Retina (tissue), 1 donor: ENCODE data around the gene CLCNKB.
"Not testable (repeated sequence)": the region's sequence is repeated elsewhere in the genome, so short reads cannot be mapped to it uniquely, and the experiment has no call there.

ENCODE experiments used
- DNase-seq: peaks from one replicate; pipeline ENCODE4 v3.0.0-alpha.2; 2016

Gene CLCNKB

GRCh38 chr1:16015960-16016901 lies 27.4 kb upstream of the CLCNKB start:
- DNase-seq: no peak

- no peak for DNase-seq
These were observed 26.5 kb upstream of the CLCNKB start for GRCh38 chr1:16017076-16017460.

DNA sequence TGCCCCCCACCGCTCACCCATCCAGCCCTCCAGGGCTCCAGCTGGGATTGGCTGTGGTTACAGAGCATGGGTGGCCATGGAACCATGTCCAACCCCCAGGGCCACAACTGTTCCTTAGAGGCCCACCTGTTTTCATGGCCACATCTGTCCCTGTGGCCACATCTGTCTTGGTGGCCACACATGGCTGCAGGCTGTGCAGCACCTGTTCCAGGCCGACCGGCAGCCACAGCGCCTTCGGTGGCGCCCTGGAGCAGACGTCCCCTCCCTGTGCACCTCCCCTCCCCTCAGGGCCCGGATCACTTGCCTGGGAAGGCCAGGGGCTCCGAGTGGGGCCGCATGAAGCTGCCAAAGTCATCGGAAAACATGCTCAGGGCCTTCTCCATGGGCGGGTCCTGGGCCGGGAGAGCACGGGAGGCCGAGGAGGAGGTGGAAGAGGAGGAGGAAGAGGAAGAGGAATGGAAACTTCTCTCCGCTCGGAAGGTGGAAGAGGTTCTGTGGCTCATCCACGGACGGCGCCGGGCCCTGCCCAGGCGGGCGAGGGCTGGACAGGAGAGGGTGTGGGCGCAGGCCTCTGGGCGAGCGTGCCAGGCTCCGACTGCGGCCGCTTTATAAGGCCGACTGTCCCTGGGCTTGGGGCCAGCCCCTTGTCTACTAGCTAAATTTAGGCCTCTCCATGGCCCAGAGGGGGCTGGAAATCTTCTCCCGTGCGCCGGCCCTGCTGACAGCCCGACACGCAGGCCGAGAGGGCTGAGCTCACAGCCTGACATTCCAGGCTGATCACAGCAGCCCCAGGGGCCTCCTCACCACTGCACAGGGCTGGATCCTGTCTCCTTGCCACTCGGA lies 25.9 kb upstream of the CLCNKB start, which contains the start of gene HSPB7:
Gene HSPB7, minus strand, starts transcription at position 583 of the 843 bp plus-strand sequence. Its CDS starts 80 bp downstream, at position 503.
- DNase-seq: peak; percentile 61

DNA sequence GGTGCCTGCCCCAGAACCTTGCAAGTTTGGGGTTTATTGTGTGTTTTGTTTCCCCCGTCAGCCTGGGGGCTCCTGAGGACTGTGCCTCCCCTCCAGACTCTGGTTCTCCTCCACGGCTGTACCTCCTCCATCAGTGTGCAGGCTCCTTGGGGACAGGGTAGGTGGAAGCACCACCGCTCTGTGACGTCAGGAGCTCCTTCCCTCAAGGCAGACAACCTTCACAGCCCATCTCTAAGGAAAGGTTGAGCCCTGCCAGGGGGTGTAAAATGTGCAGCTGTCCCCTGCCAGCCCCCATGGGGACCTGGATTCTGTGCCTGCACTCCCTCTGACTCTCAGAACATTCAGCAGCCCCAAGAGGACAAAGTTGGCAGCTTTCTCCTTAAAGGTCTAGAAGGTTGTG lies 25.3 kb upstream of the CLCNKB start:
- DNase-seq: no peak

GRCh38 chr1:16018749-16019643 lies 24.6 kb upstream of the CLCNKB start:
- no peak for DNase-seq

DNA sequence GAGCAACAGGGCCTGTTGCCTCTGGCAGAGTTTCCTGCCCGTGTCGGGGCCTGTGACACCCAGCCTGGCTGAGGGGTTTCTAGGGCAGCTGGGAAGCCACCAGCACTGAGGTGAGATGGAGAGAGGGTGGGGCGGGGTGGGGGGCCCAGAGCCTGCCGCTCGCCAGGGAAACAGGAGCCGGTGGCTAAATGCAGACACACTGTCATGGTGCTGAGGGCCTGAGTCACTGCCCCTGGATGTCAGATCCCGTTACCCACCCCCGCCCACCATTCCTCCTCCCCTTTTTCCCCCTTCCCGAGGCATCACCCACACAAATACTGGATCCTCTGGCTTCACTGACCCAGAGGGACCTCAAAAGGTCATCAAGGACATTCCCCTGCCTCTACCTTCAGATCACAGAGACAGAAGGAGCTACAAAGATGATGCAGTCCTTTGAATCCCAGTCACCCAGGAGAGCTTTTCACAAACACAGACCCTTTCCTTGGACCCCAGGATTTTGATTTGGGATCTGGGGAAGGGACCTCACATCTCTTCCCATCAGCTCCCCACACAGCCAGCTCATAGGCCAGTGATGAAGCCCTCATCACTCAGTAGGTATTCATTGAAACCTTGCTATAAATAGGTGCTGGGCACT lies 23.8 kb upstream of the CLCNKB start:
- no peak for DNase-seq

DNA sequence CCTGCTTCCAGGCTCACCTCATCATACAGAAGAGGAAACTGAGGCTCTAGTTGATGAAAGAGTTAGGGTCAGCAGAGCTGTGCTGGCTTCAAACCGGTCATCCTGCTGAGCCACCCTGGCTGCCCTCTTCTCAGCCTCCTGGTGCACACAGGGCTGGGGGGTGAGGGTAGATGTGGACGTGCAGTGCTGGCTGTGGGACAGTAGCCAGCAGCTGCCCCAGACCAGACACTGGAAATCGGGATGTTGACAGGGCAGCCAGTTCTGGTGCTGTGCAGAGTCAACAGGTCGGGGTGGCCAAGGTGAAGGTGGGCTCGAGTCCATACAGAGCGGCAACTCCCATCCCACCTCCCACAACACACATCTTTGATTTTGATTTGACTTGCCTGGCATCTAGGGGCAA lies 23.3 kb upstream of the CLCNKB start:
- DNase-seq: no peak

DNA sequence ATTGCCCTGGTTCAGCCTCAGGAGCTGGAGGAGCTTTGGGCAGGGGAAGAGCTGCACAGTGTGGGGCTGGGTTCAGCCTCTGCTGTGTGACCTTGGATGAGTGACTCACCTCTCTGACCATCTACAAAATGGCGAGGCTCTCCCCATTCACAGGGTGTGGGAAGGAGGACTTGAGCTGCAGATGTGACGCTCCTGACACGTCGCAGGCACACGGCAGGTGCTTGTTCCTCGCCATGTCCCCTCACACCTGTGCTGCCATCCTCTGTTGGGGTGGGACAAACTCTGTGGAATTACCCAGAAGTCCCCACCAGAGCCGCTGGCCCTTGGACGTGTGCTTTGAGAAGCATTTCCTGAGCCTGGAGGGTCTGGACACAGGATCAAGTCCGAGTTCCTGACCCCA lies 22.7 kb upstream of the CLCNKB start:
- not testable (repeated sequence) for DNase-seq

DNA sequence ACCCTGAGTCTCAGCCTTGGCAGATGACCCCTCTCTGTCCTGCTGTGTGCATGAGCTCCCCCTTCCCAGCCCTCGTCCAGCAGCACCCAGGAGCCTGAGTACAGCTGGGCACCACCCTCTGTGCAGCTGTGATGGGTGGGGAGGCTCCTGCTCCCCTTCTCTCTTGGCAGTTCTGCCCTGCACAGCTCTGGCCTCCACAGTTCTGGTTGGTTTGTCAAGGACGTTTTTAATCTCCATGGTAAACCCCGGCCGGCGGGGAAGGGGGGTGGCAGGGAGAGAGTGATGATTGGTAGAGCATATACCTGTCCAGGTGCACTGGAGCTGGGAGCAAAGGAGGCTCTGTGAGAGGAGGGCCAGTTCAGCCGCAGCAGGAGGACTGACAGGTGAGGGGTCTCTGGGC lies 21.9 kb upstream of the CLCNKB start, which contains the start of gene CLCNKA:
Gene CLCNKA, plus strand, starts transcription at position 356 of the 400 bp plus-strand sequence. CDS start 584 bp downstream, outside the sequence.
- DNase-seq: no peak

- no peak for DNase-seq
These were observed 21.2 kb upstream of the CLCNKB start for GRCh38 chr1:16022393-16022792.

GRCh38 chr1:16023050-16023653 lies 20.4 kb upstream of the CLCNKB start:
- no peak for DNase-seq

- DNase-seq: not testable (repeated sequence)
These were observed 17.3 kb upstream of the CLCNKB start for GRCh38 chr1:16026302-16026701.

DNA sequence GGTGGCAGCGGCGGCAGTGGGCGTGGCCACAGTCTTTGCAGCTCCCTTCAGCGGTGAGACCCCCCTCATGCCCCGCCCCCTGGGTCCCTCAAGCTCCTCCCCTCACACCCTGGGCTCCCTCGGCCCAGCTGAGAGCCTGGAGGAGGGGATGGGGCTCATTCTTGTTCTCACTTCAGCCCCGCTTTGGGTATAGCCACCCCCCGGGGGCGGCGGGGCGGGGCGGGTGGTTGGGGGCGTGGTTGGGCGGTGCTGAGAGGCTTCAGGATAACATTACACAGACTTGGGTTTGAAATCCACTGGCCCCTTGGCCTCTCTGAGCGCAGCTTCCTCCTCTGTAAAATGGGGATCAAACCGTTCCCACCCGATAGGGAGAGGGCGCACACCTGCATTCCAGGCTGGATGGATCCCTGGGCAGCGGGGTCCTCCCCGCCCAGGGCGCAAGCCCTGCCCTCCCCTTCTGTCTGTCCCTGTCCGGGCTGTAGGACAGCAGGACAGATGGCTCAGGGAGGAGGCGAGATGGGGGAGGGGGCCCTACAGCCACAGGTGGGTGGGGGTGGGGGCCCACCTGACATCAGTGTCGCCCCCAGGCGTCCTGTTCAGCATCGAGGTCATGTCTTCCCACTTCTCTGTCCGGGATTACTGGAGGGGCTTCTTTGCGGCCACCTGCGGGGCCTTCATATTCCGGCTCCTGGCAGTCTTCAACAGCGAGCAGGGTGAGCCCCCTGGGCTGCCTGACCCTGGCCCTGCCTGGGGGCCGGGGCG lies 16.7 kb upstream of the CLCNKB start:
- no peak for DNase-seq

GRCh38 chr1:16028237-16029002 lies 15.2 kb upstream of the CLCNKB start:
- no peak for DNase-seq

GRCh38 chr1:16029003-16029268 lies 14.6 kb upstream of the CLCNKB start:
- DNase-seq: not testable (repeated sequence)

DNA sequence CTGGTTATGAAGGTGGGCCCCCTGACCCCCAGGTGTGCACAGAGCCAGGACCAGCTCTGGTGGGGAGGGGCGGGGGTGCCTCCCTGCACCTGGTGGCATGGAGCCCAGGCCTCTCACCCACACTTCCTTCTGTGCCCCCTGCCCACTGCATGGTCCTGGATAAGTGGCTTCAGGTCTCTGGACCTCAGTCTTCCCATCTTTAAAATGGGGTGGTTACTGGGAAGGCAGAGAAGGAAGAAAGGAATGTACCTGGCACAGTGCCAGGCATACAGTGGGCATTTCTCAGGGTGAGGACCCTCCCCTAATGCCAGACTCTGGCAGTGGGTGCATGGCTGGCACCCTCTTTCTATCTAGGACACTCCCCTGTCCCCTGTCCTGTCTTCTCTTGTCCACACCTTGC lies 14.3 kb upstream of the CLCNKB start:
- DNase-seq: no peak

- DNase-seq: no peak
These were observed 12.0 kb upstream of the CLCNKB start for GRCh38 chr1:16031551-16031950.

DNA sequence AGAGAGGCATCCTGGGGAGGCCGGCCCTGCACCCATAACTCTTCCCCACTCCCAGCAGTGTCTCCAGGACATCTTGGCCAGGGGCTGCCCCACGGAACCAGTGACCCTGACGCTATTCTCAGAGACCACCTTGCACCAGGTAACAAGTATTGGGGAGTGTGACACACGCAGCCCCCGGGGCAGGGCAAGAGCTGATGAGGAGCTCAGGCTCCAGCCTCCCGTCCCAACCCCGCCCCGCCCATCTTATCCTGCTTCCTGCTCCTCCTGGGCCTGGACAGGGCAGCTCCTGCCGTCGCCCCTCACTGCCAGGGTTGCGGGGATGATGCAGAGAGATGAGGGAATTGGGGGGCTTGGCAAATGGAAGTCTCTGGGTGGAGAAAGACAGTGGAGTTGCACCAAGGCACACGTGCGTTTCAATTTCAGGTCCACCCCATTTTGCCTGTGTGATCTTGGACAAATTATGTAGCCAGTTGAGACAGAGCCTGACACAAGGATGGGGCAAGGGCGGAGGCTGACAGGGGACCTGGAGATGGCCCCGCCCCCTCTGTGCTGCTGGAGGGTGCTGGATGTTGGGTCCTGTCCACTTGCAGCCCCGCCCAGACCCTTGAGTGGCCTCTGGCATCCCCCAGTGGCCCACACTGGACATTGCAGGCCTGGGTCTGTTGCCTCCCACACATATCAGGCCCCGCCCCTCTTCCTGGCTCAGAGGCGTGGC lies 11.0 kb upstream of the CLCNKB start:
- peak; percentile 92 for DNase-seq

DNA sequence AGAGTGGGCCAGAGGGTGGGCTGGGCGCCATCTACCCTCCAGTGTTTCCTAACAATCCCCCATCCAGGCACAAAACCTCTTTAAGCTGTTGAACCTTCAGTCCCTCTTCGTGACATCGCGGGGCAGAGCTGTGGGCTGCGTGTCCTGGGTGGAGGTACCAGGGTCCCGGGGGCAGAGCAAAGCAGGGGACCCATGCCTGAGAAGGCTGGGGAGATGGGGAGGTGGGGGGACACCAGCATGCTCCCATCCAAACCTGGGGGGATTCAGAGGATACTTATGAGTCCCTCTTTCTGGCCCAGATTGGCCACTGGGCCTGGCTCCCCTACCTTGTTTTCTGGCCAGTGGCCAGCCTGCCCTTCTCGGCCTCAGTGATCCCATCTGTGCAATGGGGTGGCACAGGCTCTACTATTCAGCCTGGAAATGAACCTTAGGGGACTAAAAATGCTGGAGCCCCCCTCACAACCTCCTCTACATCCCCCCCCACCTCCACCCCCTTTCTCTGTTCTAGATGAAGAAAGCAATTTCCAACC lies 10.4 kb upstream of the CLCNKB start:
- not testable (repeated sequence) for DNase-seq
